CD8-positive, alpha-beta memory T cell (primary cell): ENCODE results near the gene PLPP4. TPM values are rescaled to one million over a fixed set of nuclear protein-coding genes. Genes with fewer than 3 reads are reported as not detected.

Source experiments
- CTCF ChIA-PET: fragments of 350-600 bp; sonication (Branson Sonifier 250); formaldehyde crosslinking; loops from one replicate; lab custom pipeline; 2021; ENCODE audit warnings: antibody characterized with exemption; lab: Charles Lee
- POLR2A ChIA-PET: fragments of 350-600 bp; sonication (Branson Sonifier 250); formaldehyde crosslinking; loops from one replicate; lab custom pipeline; 2021; ENCODE audit warnings: antibody characterized with exemption; lab: Charles Lee
- DNase-seq, 5 donors: peaks; one replicate each; pipeline versions ENCODE4 v3.0.0 to v3.0.0-alpha.2; 2020 to 2022; ENCODE audit warnings: mixed read lengths in 1 of 5
- H3K27ac ChIP-seq: one replicate; pipeline ENCODE4 v1.7.0; 2013; ENCODE audit warnings: low read depth, mild to moderate bottlenecking, low read length, moderate library complexity
- H3K27me3 ChIP-seq: 2 replicates; pipeline ENCODE4 v1.7.0; 2013; ENCODE audit warnings: low read length, mild to moderate bottlenecking; ENCODE audit not compliant: insufficient read depth, poor library complexity, severe bottlenecking
- H3K36me3 ChIP-seq: 2 replicates; pipeline ENCODE4 v1.7.0; 2013; ENCODE audit warnings: mild to moderate bottlenecking, low read length, moderate library complexity; ENCODE audit not compliant: insufficient read depth
- H3K4me1 ChIP-seq: 2 replicates; pipeline ENCODE4 v1.7.0; 2013; ENCODE audit warnings: mild to moderate bottlenecking, low read length, moderate library complexity; ENCODE audit not compliant: insufficient read depth
- H3K4me3 ChIP-seq: 2 replicates; pipeline ENCODE4 v1.7.0; 2013; ENCODE audit warnings: mild to moderate bottlenecking, low read length
- H3K9me3 ChIP-seq: 2 replicates; pipeline ENCODE4 v1.7.0; 2013; ENCODE audit warnings: mild to moderate bottlenecking, low read length
- H3K27ac Mint-ChIP-seq, 8 donors: one replicate each; pipeline ENCODE4 v1.8.0; 2020 to 2021; ENCODE audit warnings: mixed read lengths in 8 of 8, mild to moderate bottlenecking in 6 of 8, inconsistent platforms in 3 of 8, moderate library complexity in 3 of 8
- H3K27me3 Mint-ChIP-seq, 2 donors: one replicate each; pipeline ENCODE4 v1.8.0; 2020 to 2021; ENCODE audit warnings: mixed read lengths in 2 of 2, mild to moderate bottlenecking in 1 of 2, moderate library complexity in 1 of 2
- H3K36me3 Mint-ChIP-seq, 3 donors: one replicate each; pipeline ENCODE4 v1.8.0; 2020 to 2021; ENCODE audit warnings: mixed read lengths in 3 of 3, inconsistent platforms in 1 of 3, mild to moderate bottlenecking in 1 of 3
- H3K4me1 Mint-ChIP-seq, 3 donors: one replicate each; pipeline ENCODE4 v1.8.0; 2020 to 2021; ENCODE audit warnings: mixed read lengths in 3 of 3, inconsistent platforms in 1 of 3, mild to moderate bottlenecking in 1 of 3
- H3K4me3 Mint-ChIP-seq, 7 donors: one replicate each; pipeline ENCODE4 v1.8.0; 2020 to 2021; ENCODE audit warnings: mixed read lengths in 7 of 7, mild to moderate bottlenecking in 6 of 7, moderate library complexity in 4 of 7, inconsistent platforms in 2 of 7
- H3K9me3 Mint-ChIP-seq, 5 donors: one replicate each; pipeline ENCODE4 v1.8.0; 2020 to 2022; ENCODE audit warnings: mixed read lengths in 5 of 5, mild to moderate bottlenecking in 3 of 5, moderate library complexity in 2 of 5, inconsistent platforms in 1 of 5
- polyA plus RNA-seq: library from polyadenylated mRNA; unstranded; fragments of 300-500 nt; fragmentation: Illumina TruSeq; gene quantifications from one replicate; pipeline ENCODE4 v1.2.3, GENCODE V29; 2021
- total RNA-seq, 2 experiments: library from RNA; stranded (reverse); gene quantifications; one replicate each; pipeline ENCODE4 v1.2.3, GENCODE V29; 2021

PLPP4 gene
- total and polyA plus RNA-seq, 3 experiments from 2014 or later = not detected

- no peaks in the 10 kb centered on the region for H3K9me3 ChIP-seq
- H3K36me3 ChIP-seq = no peaks in the 10 kb centered on the region
- H3K4me1 Mint-ChIP-seq = no peaks in the 10 kb centered on the region
- no peak overlapping the region for H3K4me3 Mint-ChIP-seq
- no peak overlapping the region for H3K27ac ChIP-seq
- ChIA-PET CTCF (no interaction called here), POLR2A (no interaction called here)
- no peak for DNase-seq
- no peak overlapping the region for H3K4me3 ChIP-seq
- H3K4me1 ChIP-seq = no peaks in the 10 kb centered on the region
- H3K9me3 Mint-ChIP-seq = peaks cover 0 to 5% (median 4%) of the 10 kb centered on the region in 5 donors
- H3K27me3 ChIP-seq = no peaks in the 10 kb centered on the region
- H3K27me3 Mint-ChIP-seq = peaks cover 0 to 14% of the 10 kb centered on the region in 2 donors
- H3K36me3 Mint-ChIP-seq = peaks cover 0 to under 1% (median 0%) of the 10 kb centered on the region in 3 donors
- no peak overlapping the region for H3K27ac Mint-ChIP-seq
These were observed 177.6 kb downstream of the PLPP4 start for GRCh38 chr10:120634659-120635058.
